Left forelimb (tissue), 1 donor: ENCODE data around the gene CELF2.
"Not testable (repeated sequence)": the region's sequence is repeated elsewhere in the genome, so short reads cannot be mapped to it uniquely, and the experiment has no call there.

Source experiments
- DNase-seq: peaks from one replicate; pipeline ENCODE4 v3.0.0-alpha.2; 2018; ENCODE audit warnings: low spot score

The CELF2 gene

GRCh38 chr10:11096422-11096821 lies 78.8 kb downstream of the CELF2 start:
- DNase-seq, result no peak

GRCh38 chr10:11097686-11098085 lies 80.0 kb downstream of the CELF2 start:
- DNase-seq, result no peak

GRCh38 chr10:11098666-11099065 lies 81.0 kb downstream of the CELF2 start:
- no peak for DNase-seq

GRCh38 chr10:11104772-11105675 lies 87.4 kb downstream of the CELF2 start:
- no peak for DNase-seq

- DNase-seq, result no peak
These were observed 88.0 kb downstream of the CELF2 start for GRCh38 chr10:11105676-11106004.

- no peak for DNase-seq
These were observed 89.1 kb downstream of the CELF2 start for GRCh38 chr10:11106621-11107374.

GRCh38 chr10:11107948-11108347 lies 90.3 kb downstream of the CELF2 start:
- no peak for DNase-seq

GRCh38 chr10:11108356-11108755 lies 90.7 kb downstream of the CELF2 start:
- no peak for DNase-seq

GRCh38 chr10:11109590-11109989 lies 91.9 kb downstream of the CELF2 start:
- no peak for DNase-seq

- no peak for DNase-seq
These were observed 92.9 kb downstream of the CELF2 start for GRCh38 chr10:11110539-11110938.

GRCh38 chr10:11111490-11111889 lies 93.8 kb downstream of the CELF2 start:
- no peak for DNase-seq

GRCh38 chr10:11112718-11113117 lies 95.0 kb downstream of the CELF2 start:
- DNase-seq, result no peak

GRCh38 chr10:11113156-11113555 lies 95.5 kb downstream of the CELF2 start:
- DNase-seq, result no peak

GRCh38 chr10:11114269-11114668 lies 96.6 kb downstream of the CELF2 start:
- no peak for DNase-seq

GRCh38 chr10:11115337-11115736 lies 97.7 kb downstream of the CELF2 start:
- DNase-seq, result no peak

GRCh38 chr10:11116361-11116760 lies 98.7 kb downstream of the CELF2 start:
- no peak for DNase-seq

- DNase-seq, result no peak
These were observed 99.1 kb downstream of the CELF2 start for GRCh38 chr10:11116817-11117216.

- DNase-seq, result no peak
These were observed 101.0 kb downstream of the CELF2 start for GRCh38 chr10:11118686-11119085.

GRCh38 chr10:11119843-11120242 lies 102.2 kb downstream of the CELF2 start:
- no peak for DNase-seq

- no peak for DNase-seq
These were observed 103.0 kb downstream of the CELF2 start for GRCh38 chr10:11120711-11121110.

GRCh38 chr10:11123892-11124291 lies 106.2 kb downstream of the CELF2 start:
- not testable (repeated sequence) for DNase-seq

- DNase-seq, result no peak
These were observed 107.3 kb downstream of the CELF2 start for GRCh38 chr10:11125004-11125403.

GRCh38 chr10:11127017-11127416 lies 109.3 kb downstream of the CELF2 start:
- not testable (repeated sequence) for DNase-seq
